ENCODE data around the gene TPM1.

TPM1 gene

DNA sequence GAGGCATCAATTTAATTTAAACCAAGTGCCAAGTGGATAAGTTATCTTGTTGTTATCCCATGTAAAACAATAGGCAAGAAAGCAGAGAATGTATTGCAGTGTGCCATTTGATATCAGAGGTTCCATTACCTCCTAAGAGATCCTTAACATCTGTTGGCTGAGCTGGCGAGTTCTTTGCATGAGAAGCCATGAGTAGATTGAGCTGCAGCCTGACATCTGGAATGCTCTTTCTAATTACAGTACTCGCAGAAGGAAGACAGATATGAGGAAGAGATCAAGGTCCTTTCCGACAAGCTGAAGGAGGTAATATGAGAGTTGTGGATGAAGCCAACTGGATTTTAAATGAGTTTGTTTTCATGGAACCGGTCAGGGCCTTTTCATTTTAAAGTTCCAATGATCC is 19.4 kb downstream of the TPM1 start:
- peaks cover 98% of the 10 kb centered on the region for H3K36me3 ChIP-seq (ENCODE audit: control insufficient read depth, insufficient read depth, low read length, severe bottlenecking)

DNA sequence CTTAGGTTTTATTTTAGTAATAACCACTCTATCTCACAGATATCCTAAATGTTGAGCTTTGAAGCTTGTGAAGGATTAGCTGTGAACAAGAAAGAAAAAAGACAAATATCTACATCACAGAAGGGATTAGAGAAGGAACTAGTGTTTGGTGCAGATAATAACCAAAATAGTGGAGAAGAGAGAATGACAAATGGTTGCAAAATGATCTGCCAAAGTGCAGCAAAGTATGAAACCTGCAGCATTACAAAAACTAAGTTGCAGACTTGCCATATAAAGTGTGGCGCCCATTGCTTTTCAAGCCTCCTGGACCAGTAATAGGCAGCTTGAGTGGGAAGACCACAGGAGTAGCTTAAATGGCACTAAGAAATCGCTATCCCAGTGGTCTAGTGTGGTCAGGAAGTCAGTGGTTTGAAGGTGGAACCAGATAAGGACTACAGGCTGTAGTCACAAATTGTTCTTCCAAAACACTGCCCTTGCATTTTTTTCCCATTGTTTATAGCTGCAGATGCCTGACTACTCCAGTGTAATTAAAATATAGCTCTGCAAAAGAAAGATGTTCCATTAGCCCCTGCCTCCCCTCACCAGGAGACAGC is 20.7 kb downstream of the TPM1 start:
- H3K36me3 ChIP-seq (ENCODE audit: control insufficient read depth, insufficient read depth, low read length, severe bottlenecking), result peaks cover 97% of the 10 kb centered on the region
- H3K4me3 ChIP-seq (ENCODE audit: low read length), result no peak overlapping the region
- no peak overlapping the region for H3K9ac ChIP-seq (ENCODE audit: low read length)
- no peak for DNase-seq (ENCODE audit: low read depth)
- no peaks in the 10 kb centered on the region for H3K27me3 ChIP-seq (replicated peaks; ENCODE audit: control insufficient read depth, insufficient read depth, low read length)
- H3K9me3 ChIP-seq (ENCODE audit: control insufficient read depth, low read length), result no peaks in the 10 kb centered on the region
- no peaks in the 10 kb centered on the region for H3K4me1 ChIP-seq (ENCODE audit: control insufficient read depth, insufficient read depth, low read length)

More for the DNA sequence above, 19.4 kb downstream of the TPM1 start:
- Histone ChIP-seq H3K4me1 (ENCODE audit: control insufficient read depth, insufficient read depth, low read length) (no peaks in the 10 kb centered on the region), H3K9me3 (ENCODE audit: control insufficient read depth, low read length) (no peaks in the 10 kb centered on the region), H3K9ac (ENCODE audit: low read length) (no peak overlapping the region), H3K4me3 (ENCODE audit: low read length) (no peak overlapping the region), H3K27me3 (replicated peaks; ENCODE audit: control insufficient read depth, insufficient read depth, low read length) (no peaks in the 10 kb centered on the region)
- peak; percentile 66 for DNase-seq (ENCODE audit: low read depth)

GRCh38 chr15:63063877-63064409 is 21.4 kb downstream of the TPM1 start:
- peaks cover 95% of the 10 kb centered on the region for H3K36me3 ChIP-seq (ENCODE audit: control insufficient read depth, insufficient read depth, low read length, severe bottlenecking)
- DNase-seq (ENCODE audit: low read depth), result no peak

DNA sequence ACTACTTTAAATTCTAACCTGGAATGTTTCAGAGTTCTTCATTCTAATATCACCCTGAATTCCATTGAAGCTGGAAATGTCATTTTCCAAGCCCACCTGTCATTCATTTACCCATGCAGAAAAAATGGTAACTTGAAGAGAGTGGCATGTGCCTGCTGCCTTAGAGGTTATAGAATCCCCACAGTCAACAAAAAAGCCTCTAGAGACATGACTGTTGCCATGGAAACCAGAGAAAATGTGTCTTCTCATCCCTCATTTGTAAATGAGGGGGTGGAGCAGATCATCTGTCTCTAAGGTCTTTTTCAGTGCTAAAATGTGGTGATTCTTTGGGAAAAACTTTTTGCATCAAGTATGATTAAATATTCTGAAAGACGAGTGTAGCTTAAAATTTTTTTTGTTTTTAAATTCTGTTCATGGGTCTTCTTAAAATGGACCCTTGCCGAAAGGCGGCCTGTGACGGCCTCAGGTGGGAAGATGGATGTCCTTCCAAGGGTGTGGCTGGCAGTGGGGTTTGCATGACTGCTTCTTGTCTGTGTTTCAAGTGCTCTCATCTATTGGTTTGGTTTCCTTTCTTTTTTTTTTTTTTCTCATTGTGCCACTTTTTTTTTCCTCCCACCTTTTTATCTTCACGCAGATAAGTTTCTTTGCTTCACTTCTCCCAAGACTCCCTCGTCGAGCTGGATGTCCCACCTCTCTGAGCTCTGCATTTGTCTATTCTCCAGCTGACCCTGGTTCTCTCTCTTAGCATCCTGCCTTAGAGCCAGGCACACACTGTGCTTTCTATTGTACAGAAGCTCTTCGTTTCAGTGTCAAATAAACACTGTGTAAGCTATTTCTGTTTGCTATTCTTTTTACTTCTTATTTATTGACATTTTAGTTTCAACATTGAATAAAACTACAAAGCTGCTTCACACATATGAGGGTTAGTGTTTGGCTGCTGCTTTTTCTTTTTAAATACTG is 23.0 kb downstream of the TPM1 start:
- peaks cover 92% of the 10 kb centered on the region for H3K36me3 ChIP-seq (ENCODE audit: control insufficient read depth, insufficient read depth, low read length, severe bottlenecking)
- no peak for DNase-seq (ENCODE audit: low read depth)
- no peak overlapping the region for H3K4me3 ChIP-seq (ENCODE audit: low read length)
- H3K27me3 ChIP-seq (replicated peaks; ENCODE audit: control insufficient read depth, insufficient read depth, low read length), result no peaks in the 10 kb centered on the region
- H3K4me1 ChIP-seq (ENCODE audit: control insufficient read depth, insufficient read depth, low read length), result no peaks in the 10 kb centered on the region
- H3K9me3 ChIP-seq (ENCODE audit: control insufficient read depth, low read length), result no peaks in the 10 kb centered on the region
- H3K9ac ChIP-seq (ENCODE audit: low read length), result no peak overlapping the region

More at GRCh38 chr15:63063877-63064409, 21.4 kb downstream of the TPM1 start:
- Histone ChIP-seq H3K9me3 (ENCODE audit: control insufficient read depth, low read length) (no peaks in the 10 kb centered on the region), H3K27me3 (replicated peaks; ENCODE audit: control insufficient read depth, insufficient read depth, low read length) (no peaks in the 10 kb centered on the region), H3K4me1 (ENCODE audit: control insufficient read depth, insufficient read depth, low read length) (no peaks in the 10 kb centered on the region), H3K9ac (ENCODE audit: low read length) (no peak overlapping the region), H3K4me3 (ENCODE audit: low read length) (no peak overlapping the region)

DNA sequence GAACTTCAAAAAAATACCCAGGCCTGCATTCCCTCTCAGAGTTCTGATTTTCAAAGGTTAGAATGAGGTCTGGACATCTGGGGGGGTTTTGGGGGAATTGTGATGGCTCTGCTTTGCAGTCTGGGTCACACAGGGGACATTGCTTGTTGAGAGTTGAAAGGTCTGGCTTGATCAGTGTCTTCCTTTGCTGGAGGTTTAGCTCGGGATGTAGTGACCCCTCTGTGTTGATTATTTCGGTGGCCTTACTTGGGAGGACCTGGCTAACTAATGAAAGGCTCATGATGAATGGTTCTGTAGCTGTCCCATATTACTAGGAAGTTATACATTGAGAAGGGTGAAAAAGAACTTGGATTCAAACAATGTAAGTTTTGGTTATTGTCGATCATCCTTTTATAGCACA is 23.7 kb downstream of the TPM1 start:
- Histone ChIP-seq H3K9me3 (ENCODE audit: control insufficient read depth, low read length) (no peaks in the 10 kb centered on the region), H3K4me1 (ENCODE audit: control insufficient read depth, insufficient read depth, low read length) (no peaks in the 10 kb centered on the region), H3K27me3 (replicated peaks; ENCODE audit: control insufficient read depth, insufficient read depth, low read length) (no peaks in the 10 kb centered on the region), H3K9ac (ENCODE audit: low read length) (no peak overlapping the region), H3K4me3 (ENCODE audit: low read length) (no peak overlapping the region), H3K36me3 (ENCODE audit: control insufficient read depth, insufficient read depth, low read length, severe bottlenecking) (peaks cover 92% of the 10 kb centered on the region)
- DNase-seq (ENCODE audit: low read depth), result no peak

DNA sequence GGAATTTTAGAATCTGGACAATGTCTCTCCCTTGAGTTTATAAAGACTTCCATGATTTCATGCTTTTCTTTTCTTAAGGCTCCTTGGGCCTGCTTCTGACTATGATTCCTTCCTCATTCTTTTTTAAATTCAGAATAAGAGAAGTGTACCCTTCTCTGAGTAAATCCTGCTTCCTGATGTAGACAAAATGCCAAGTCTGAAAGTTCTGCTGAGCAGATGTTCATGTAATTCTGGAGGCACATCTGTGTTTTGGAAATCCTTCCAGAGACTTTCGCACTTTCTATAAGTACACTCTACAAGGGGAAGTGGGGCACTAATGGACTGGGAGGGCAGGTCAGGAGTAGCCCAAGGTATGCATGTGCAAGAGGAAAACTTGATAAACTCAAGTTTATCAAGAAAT is 24.8 kb downstream of the TPM1 start:
- Histone ChIP-seq H3K27me3 (replicated peaks; ENCODE audit: control insufficient read depth, insufficient read depth, low read length) (no peaks in the 10 kb centered on the region), H3K4me1 (ENCODE audit: control insufficient read depth, insufficient read depth, low read length) (no peaks in the 10 kb centered on the region), H3K36me3 (ENCODE audit: control insufficient read depth, insufficient read depth, low read length, severe bottlenecking) (peaks cover 89% of the 10 kb centered on the region)

GRCh38 chr15:63067976-63068743 is 25.6 kb downstream of the TPM1 start:
- H3K9me3 ChIP-seq (ENCODE audit: control insufficient read depth, low read length), result no peaks in the 10 kb centered on the region
- no peaks in the 10 kb centered on the region for H3K27me3 ChIP-seq (replicated peaks; ENCODE audit: control insufficient read depth, insufficient read depth, low read length)
- no peak for DNase-seq (ENCODE audit: low read depth)
- H3K4me1 ChIP-seq (ENCODE audit: control insufficient read depth, insufficient read depth, low read length), result no peaks in the 10 kb centered on the region
- H3K9ac ChIP-seq (ENCODE audit: low read length), result no peak overlapping the region
- H3K36me3 ChIP-seq (ENCODE audit: control insufficient read depth, insufficient read depth, low read length, severe bottlenecking), result peaks cover 81% of the 10 kb centered on the region
- H3K4me3 ChIP-seq (ENCODE audit: low read length), result no peak overlapping the region

More for the DNA sequence above, 24.8 kb downstream of the TPM1 start:
- H3K9me3 ChIP-seq (ENCODE audit: control insufficient read depth, low read length), result no peaks in the 10 kb centered on the region
- no peak for DNase-seq (ENCODE audit: low read depth)
- no peak overlapping the region for H3K4me3 ChIP-seq (ENCODE audit: low read length)
- H3K9ac ChIP-seq (ENCODE audit: low read length), result no peak overlapping the region

- no peaks in the 10 kb centered on the region for H3K9me3 ChIP-seq (ENCODE audit: control insufficient read depth, low read length)
- DNase-seq (ENCODE audit: low read depth), result no peak
These were observed 27.1 kb downstream of the TPM1 start for GRCh38 chr15:63069616-63070090.

DNA sequence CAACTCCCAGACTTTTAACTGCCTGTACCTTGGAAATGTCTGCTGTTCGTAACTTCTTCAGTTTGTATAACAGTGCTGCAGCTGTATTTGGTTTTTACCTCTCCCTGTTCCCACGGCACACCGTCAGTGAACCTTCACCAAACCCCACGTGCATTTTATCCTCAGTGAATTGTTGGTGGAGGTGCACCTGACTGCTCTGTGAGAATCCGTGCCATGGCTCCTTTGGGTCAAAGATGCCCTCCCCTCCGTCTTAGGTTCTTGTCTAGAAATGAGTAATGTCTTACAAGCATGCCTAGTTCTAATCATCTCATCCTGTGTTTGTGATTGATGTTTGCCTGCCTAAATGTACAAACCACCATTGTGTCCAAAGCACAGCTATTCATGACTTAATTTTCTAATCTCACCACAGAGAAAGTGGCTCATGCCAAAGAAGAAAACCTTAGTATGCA is 28.2 kb downstream of the TPM1 start:
- Histone ChIP-seq H3K4me3 (ENCODE audit: low read length) (no peak overlapping the region), H3K9ac (ENCODE audit: low read length) (no peak overlapping the region), H3K4me1 (ENCODE audit: control insufficient read depth, insufficient read depth, low read length) (peaks cover 10% of the 10 kb centered on the region), H3K27me3 (replicated peaks; ENCODE audit: control insufficient read depth, insufficient read depth, low read length) (no peaks in the 10 kb centered on the region), H3K9me3 (ENCODE audit: control insufficient read depth, low read length) (no peaks in the 10 kb centered on the region), H3K36me3 (ENCODE audit: control insufficient read depth, insufficient read depth, low read length, severe bottlenecking) (peaks cover 57% of the 10 kb centered on the region)
- no peak for DNase-seq (ENCODE audit: low read depth)

More at GRCh38 chr15:63069616-63070090, 27.1 kb downstream of the TPM1 start:
- H3K4me3 ChIP-seq (ENCODE audit: low read length), result no peak overlapping the region
- H3K9ac ChIP-seq (ENCODE audit: low read length), result no peak overlapping the region
- peaks cover 67% of the 10 kb centered on the region for H3K36me3 ChIP-seq (ENCODE audit: control insufficient read depth, insufficient read depth, low read length, severe bottlenecking)
- H3K4me1 ChIP-seq (ENCODE audit: control insufficient read depth, insufficient read depth, low read length), result no peaks in the 10 kb centered on the region
- no peaks in the 10 kb centered on the region for H3K27me3 ChIP-seq (replicated peaks; ENCODE audit: control insufficient read depth, insufficient read depth, low read length)

- Histone ChIP-seq H3K4me3 (ENCODE audit: low read length) (no peak overlapping the region), H3K9ac (ENCODE audit: low read length) (no peak overlapping the region), H3K9me3 (ENCODE audit: control insufficient read depth, low read length) (no peaks in the 10 kb centered on the region), H3K27me3 (replicated peaks; ENCODE audit: control insufficient read depth, insufficient read depth, low read length) (no peaks in the 10 kb centered on the region), H3K36me3 (ENCODE audit: control insufficient read depth, insufficient read depth, low read length, severe bottlenecking) (peaks cover 50% of the 10 kb centered on the region), H3K4me1 (ENCODE audit: control insufficient read depth, insufficient read depth, low read length) (peaks cover 14% of the 10 kb centered on the region)
- DNase-seq (ENCODE audit: low read depth), result no peak
These were observed 28.9 kb downstream of the TPM1 start for GRCh38 chr15:63071288-63071909.
